PC-3 (cell line): Measurements from ENCODE around the gene IGFBP7. TPM values are rescaled to one million over a fixed set of nuclear protein-coding genes. Genes with fewer than 3 reads are reported as not detected.

Experiments
- ATAC-seq: fragments of 200-7000 bp; cut with Tn5 transposase; 2 replicates; pipeline ENCODE4 v1.9.1; 2020; ENCODE audit warnings: mild to moderate bottlenecking, moderate library complexity
- BruUV-seq: library from RNA; stranded (reverse); fragments of 400-500 nt; replicated peaks from 2 replicates; lab custom pipeline; 2021; lab: Mats Ljungman, UMichigan
- CTCF ChIA-PET: fragments of 300-600 bp; sonication (Branson Sonifier 250); formaldehyde crosslinking; loops from one replicate; lab custom pipeline; 2022; ENCODE audit warnings: antibody characterized with exemption; lab: Charles Lee
- POLR2A ChIA-PET: fragments of 300-600 bp; sonication (Branson Sonifier 250); formaldehyde crosslinking; loops from one replicate; lab custom pipeline; 2022; ENCODE audit warnings: antibody characterized with exemption; ENCODE audit not compliant: unreplicated experiment; lab: Charles Lee
- DNase-seq: peaks from one replicate; pipeline ENCODE4 v3.0.0-alpha.2; 2015
- H2AFZ ChIP-seq: fragments of 300-600 bp; sonication (generic); 2 replicates; pipeline ENCODE4 v1.6.0; 2016; ENCODE audit warnings: antibody characterized with exemption, low read length
- H3F3A ChIP-seq: fragments of 300-600 bp; sonication (generic); one replicate; pipeline ENCODE4 v1.6.0; 2017; ENCODE audit warnings: antibody characterized with exemption, low read length, control low read depth, mild to moderate bottlenecking; ENCODE audit not compliant: unreplicated experiment
- H3K27ac ChIP-seq: fragments of 300-600 bp; sonication (generic); 2 replicates; pipeline ENCODE4 v1.5.1; 2016; ENCODE audit warnings: mild to moderate bottlenecking, low read length
- H3K27me3 ChIP-seq: fragments of 300-600 bp; sonication (generic); 2 replicates; pipeline ENCODE4 v1.6.1; 2016; ENCODE audit warnings: low read length, mixed read lengths
- H3K36me3 ChIP-seq: fragments of 300-600 bp; sonication (generic); 2 replicates; pipeline ENCODE4 v1.6.1; 2016; ENCODE audit warnings: low read depth, mixed run types, low read length, mixed read lengths
- H3K4me1 ChIP-seq: fragments of 300-600 bp; sonication (generic); 2 replicates; pipeline ENCODE4 v1.5.1; 2016; ENCODE audit warnings: low read length; ENCODE audit not compliant: insufficient read depth
- H3K4me2 ChIP-seq: fragments of 300-600 bp; sonication (generic); 2 replicates; pipeline ENCODE4 v1.6.0; 2016; ENCODE audit warnings: low read length
- H3K4me3 ChIP-seq: fragments of 300-600 bp; sonication (generic); 2 replicates; pipeline ENCODE4 v1.5.1; 2016; ENCODE audit warnings: mild to moderate bottlenecking, low read length, mixed read lengths
- H3K79me2 ChIP-seq: fragments of 300-600 bp; sonication (generic); 2 replicates; pipeline ENCODE4 v1.6.1; 2017; ENCODE audit warnings: low read length, mixed read lengths
- H3K9ac ChIP-seq: fragments of 300-600 bp; sonication (generic); 2 replicates; pipeline ENCODE4 v1.6.0; 2016; ENCODE audit warnings: mild to moderate bottlenecking, low read length
- H3K9me2 ChIP-seq: fragments of 300-600 bp; sonication (generic); replicated peaks from 2 replicates; pipeline ENCODE4 v1.6.1; 2016; ENCODE audit warnings: mixed run types, low read length, mixed read lengths
- H3K9me3 ChIP-seq: fragments of 300-600 bp; sonication (generic); 2 replicates; pipeline ENCODE4 v1.6.1; 2016; ENCODE audit warnings: low read length, mixed read lengths
- H4K20me1 ChIP-seq: fragments of 300-600 bp; sonication (generic); 2 replicates; pipeline ENCODE4 v1.6.1; 2016; ENCODE audit warnings: low read length, mixed read lengths
- EZH2 ChIP-seq: fragments of 300-600 bp; sonication (generic); IDR thresholded peaks from one replicate; pipeline ENCODE4 v1.6.1; 2017; ENCODE audit warnings: antibody characterized with exemption, mild to moderate bottlenecking, low read length; ENCODE audit not compliant: unreplicated experiment
- EZH2phosphoT487 ChIP-seq: fragments of 300-600 bp; sonication (generic); IDR thresholded peaks from 2 replicates; pipeline ENCODE4 v1.6.1; 2018; ENCODE audit warnings: mild to moderate bottlenecking, antibody characterized with exemption, low read length, borderline replicate concordance
- intact Hi-C: fragments of 100-400 bp; cut with micrococcal nuclease; formaldehyde crosslinking; loops from 2 replicates; pipeline ENCODE4 v1.9.0; 2023
- total RNA-seq: library from RNA; depleted of rRNA; stranded (reverse); fragments of >200 nt; gene quantifications from 2 replicates; pipeline ENCODE4 v1.2.3, GENCODE V29; 2014; rRNA removed
- TF ChIP-seq, protein P1 (sequence below): fragments of 300-600 bp; sonication (generic); conservative IDR thresholded peaks from 2 replicates; pipeline ENCODE4 v1.5.1; 2017; ENCODE audit warnings: antibody characterized with exemption, low read depth, mild to moderate bottlenecking, low read length

IGFBP7 gene
- total RNA-seq, 1 experiment from 2014 or later = not detected

- peak overlapping the region; percentile 97 for H3K4me2 ChIP-seq
- H3K4me1 ChIP-seq = peaks cover 26% of the 10 kb centered on the region
- no peaks in the 10 kb centered on the region for H3F3A ChIP-seq
- peaks cover 88% of the 10 kb centered on the region for H3K79me2 ChIP-seq
- DNase-seq = peak; percentile 15
- BruUV-seq = no TSS peak
- peak overlapping the region; percentile 98 for H3K4me3 ChIP-seq
- ChIA-PET CTCF (no interaction called here), POLR2A (interaction anchor here (0.6 kb wide), 1 partner anchor 1523 kb away, joined by 3 read pairs; no protein-coding TSS in a partner anchor)
- H3K9ac ChIP-seq = no peak overlapping the region
- H3K9me3 ChIP-seq = no peaks in the 10 kb centered on the region
- peaks cover 26% of the 10 kb centered on the region for H3K36me3 ChIP-seq
- H2AFZ ChIP-seq = no peak overlapping the region
- H3K9me2 ChIP-seq = no peaks in the 10 kb centered on the region
- TF ChIP-seq EZH2phosphoT487 (no peak), EZH2 (no peak)
- TF ChIP-seq, protein P1, sequence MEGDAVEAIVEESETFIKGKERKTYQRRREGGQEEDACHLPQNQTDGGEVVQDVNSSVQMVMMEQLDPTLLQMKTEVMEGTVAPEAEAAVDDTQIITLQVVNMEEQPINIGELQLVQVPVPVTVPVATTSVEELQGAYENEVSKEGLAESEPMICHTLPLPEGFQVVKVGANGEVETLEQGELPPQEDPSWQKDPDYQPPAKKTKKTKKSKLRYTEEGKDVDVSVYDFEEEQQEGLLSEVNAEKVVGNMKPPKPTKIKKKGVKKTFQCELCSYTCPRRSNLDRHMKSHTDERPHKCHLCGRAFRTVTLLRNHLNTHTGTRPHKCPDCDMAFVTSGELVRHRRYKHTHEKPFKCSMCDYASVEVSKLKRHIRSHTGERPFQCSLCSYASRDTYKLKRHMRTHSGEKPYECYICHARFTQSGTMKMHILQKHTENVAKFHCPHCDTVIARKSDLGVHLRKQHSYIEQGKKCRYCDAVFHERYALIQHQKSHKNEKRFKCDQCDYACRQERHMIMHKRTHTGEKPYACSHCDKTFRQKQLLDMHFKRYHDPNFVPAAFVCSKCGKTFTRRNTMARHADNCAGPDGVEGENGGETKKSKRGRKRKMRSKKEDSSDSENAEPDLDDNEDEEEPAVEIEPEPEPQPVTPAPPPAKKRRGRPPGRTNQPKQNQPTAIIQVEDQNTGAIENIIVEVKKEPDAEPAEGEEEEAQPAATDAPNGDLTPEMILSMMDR = no peak
- no peak for ATAC-seq
- intact Hi-C loops = no loop called here
- no peaks in the 10 kb centered on the region for H3K27me3 ChIP-seq
- no peak overlapping the region for H3K27ac ChIP-seq
- H4K20me1 ChIP-seq = peaks cover 45% of the 10 kb centered on the region
Measured at GRCh38 chr4:56981795-56982201, 128.4 kb downstream of the IGFBP7 start.

Other genes starting within 250 kb of the IGFBP7 start
- gene REST, start 202.5 kb downstream of the IGFBP7 start, total RNA-seq = 21.7 and 22.4 TPM in 2 replicates
- gene NOA1, start 132.8 kb downstream of the IGFBP7 start, total RNA-seq = 33.1 and 37.7 TPM in 2 replicates
- gene POLR2B, start 131.5 kb downstream of the IGFBP7 start, total RNA-seq = 190 and 193 TPM in 2 replicates